Measurements from ENCODE around the gene VAV1. TPM values are rescaled to one million over a fixed set of nuclear protein-coding genes. Genes with fewer than 3 reads are reported as not detected.

VAV1 gene
- total and polyA plus RNA-seq, 9 of the 15 experiments (the other 6 are each of a cell fraction or from before 2014, with no cell fraction given): 0.46 to 20.1 (median 11.1) TPM

- TF ChIP-seq SREBF1 (IDR thresholded peaks at IDR 0.05; ENCODE audit: borderline replicate concordance, low read depth, low read length) (no peak), POLR2B (IDR thresholded peaks at IDR 0.05; ENCODE audit: low read depth, partially characterized antibody) (peak; percentile 46), ZNF584 (CRISPR knock-in tag; IDR thresholded peaks at IDR 0.05; ENCODE audit: low read depth) (no peak), MTA3 (IDR thresholded peaks at IDR 0.05; ENCODE audit: borderline replicate concordance) (no peak), KDM5B (IDR thresholded peaks at IDR 0.05; ENCODE audit: insufficient replicate concordance, low read depth, low read length) (peak; percentile 85), ZC3H4 (CRISPR knock-in tag; IDR thresholded peaks at IDR 0.05; ENCODE audit: borderline replicate concordance) (no peak), ZNF785 (CRISPR knock-in tag; IDR thresholded peaks at IDR 0.05) (no peak), RBM39 (optimal IDR thresholded peaks at IDR 0.05; ENCODE audit: low read depth, low read length) (no peak), JUNB (CRISPR knock-in tag; conservative IDR thresholded peaks at IDR 0.05) (no peak)
- TF ChIP-seq, protein P1, sequence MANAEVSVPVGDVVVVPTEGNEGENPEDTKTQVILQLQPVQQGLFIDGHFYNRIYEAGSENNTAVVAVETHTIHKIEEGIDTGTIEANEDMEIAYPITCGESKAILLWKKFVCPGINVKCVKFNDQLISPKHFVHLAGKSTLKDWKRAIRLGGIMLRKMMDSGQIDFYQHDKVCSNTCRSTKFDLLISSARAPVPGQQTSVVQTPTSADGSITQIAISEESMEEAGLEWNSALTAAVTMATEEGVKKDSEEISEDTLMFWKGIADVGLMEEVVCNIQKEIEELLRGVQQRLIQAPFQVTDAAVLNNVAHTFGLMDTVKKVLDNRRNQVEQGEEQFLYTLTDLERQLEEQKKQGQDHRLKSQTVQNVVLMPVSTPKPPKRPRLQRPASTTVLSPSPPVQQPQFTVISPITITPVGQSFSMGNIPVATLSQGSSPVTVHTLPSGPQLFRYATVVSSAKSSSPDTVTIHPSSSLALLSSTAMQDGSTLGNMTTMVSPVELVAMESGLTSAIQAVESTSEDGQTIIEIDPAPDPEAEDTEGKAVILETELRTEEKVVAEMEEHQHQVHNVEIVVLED (CRISPR knock-in tag; IDR thresholded peaks at IDR 0.05): no peak
- TF ChIP-seq, protein P2, sequence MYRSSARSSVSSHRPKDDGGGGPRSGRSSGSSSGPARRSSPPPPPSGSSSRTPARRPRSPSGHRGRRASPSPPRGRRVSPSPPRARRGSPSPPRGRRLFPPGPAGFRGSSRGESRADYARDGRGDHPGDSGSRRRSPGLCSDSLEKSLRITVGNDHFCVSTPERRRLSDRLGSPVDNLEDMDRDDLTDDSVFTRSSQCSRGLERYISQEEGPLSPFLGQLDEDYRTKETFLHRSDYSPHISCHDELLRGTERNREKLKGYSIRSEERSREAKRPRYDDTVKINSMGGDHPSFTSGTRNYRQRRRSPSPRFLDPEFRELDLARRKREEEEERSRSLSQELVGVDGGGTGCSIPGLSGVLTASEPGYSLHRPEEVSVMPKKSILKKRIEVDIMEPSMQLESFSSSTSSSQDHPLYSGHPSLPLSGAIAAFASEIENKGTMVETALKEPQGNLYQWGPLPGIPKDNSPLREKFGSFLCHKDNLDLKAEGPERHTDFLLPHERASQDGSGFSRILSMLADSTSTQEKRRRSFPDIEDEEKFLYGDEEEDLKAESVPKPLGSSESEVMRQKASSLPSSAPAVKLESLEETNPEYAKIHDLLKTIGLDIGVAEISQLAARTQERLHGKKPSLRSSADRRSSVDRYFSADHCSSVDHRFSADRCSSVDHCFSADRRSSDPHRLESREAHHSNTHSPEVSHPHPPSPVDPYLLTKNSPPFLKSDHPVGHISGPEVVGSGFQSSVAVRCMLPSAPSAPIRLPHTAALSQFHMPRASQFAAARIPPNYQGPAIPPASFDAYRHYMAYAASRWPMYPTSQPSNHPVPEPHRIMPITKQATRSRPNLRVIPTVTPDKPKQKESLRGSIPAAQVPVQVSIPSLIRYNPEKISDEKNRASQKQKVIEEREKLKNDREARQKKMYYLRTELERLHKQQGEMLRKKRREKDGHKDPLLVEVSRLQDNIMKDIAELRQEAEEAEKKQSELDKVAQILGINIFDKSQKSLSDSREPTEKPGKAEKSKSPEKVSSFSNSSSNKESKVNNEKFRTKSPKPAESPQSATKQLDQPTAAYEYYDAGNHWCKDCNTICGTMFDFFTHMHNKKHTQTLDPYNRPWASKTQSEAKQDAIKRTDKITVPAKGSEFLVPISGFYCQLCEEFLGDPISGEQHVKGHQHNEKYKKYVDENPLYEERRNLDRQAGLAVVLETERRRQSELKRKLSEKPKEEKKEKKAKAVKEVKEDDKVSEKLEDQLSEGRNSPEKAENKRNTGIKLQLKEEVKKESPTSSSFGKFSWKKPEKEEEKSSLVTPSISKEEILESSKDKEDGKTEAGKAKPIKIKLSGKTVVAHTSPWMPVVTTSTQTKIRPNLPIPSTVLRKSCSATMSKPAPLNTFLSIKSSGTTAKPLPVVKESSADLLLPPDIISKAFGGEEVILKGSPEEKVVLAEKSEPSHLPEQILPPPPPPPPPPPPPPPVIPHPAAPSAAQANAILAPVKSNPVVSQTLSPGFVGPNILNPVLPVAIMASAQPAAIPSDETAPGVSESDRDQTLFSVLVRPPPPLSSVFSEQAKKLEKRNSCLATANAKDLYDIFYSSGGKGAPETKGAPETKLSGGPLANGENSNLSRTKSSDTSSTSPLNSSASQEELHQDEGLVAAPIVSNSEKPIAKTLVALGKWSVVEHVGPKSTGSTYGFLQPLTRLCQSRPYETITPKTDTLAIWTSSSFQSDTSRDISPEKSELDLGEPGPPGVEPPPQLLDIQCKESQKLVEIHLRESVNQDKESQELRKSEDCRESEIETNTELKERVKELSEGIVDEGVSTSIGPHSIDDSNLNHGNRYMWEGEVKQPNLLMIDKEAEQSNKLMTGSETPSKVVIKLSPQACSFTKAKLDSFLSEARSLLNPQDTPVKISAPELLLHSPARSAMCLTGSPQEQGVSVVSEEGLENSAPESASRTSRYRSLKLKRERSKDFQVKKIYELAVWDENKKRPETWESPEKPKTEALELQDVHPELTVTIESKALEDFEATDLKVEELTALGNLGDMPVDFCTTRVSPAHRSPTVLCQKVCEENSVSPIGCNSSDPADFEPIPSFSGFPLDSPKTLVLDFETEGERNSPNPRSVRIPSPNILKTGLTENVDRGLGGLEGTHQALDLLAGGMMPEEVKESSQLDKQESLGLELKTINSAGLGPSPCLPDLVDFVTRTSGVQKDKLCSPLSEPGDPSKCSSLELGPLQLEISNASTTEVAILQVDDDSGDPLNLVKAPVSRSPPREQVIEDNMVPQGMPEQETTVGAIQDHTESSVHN (IDR thresholded peaks at IDR 0.05; ENCODE audit: borderline replicate concordance in 1 of 2, low read depth in 1 of 2): no peak
These were observed 36.2 kb upstream of the VAV1 start (continued) for GRCh38 chr19:6736169-6736916.

Data from K562 (cell line).